AG09309 (cell line): Measurements from ENCODE around the gene BLCAP.

Source experiments
- DNase-seq: peaks from one replicate; pipeline ENCODE4 v3.0.0-alpha.2; 2010; ENCODE audit warnings: low read depth
- H3K4me3 ChIP-seq: 2 replicates; pipeline ENCODE4 v1.5.1; 2011; ENCODE audit warnings: mild to moderate bottlenecking, low read depth, low read length, moderate library complexity; ENCODE audit not compliant: control insufficient read depth
- CTCF ChIP-seq: IDR thresholded peaks from 2 replicates; pipeline ENCODE4 v1.5.1; 2011; ENCODE audit warnings: mild to moderate bottlenecking, low read depth, low read length, inconsistent platforms; ENCODE audit not compliant: insufficient read depth, control insufficient read depth; ENCODE audit errors: missing control alignments

BLCAP gene

GRCh38 chr20:37524859-37525708 lies 2.6 kb downstream of the BLCAP start:
- DNase-seq, result no peak
- no peak for TF ChIP-seq CTCF
- H3K4me3 ChIP-seq, result no peak overlapping the region

- H3K4me3 ChIP-seq, result no peak overlapping the region
- TF ChIP-seq CTCF, result no peak
- no peak for DNase-seq
These were observed 3.6 kb downstream of the BLCAP start for GRCh38 chr20:37523911-37524700.

GRCh38 chr20:37523012-37523391 lies 4.7 kb downstream of the BLCAP start:
- TF ChIP-seq CTCF, result no peak
- H3K4me3 ChIP-seq, result no peak overlapping the region
- no peak for DNase-seq

- no peak for DNase-seq
- no peak for TF ChIP-seq CTCF
- no peak overlapping the region for H3K4me3 ChIP-seq
These were observed 5.2 kb downstream of the BLCAP start for GRCh38 chr20:37522260-37523011.

GRCh38 chr20:37521061-37521771 lies 6.5 kb downstream of the BLCAP start, which contains the start of gene NNAT:
NNAT (plus strand) TSS chr20:37521250; CDS start chr20:37521332, 82 bp downstream.
- no peak for DNase-seq
- no peak within 1 kb of the TSS for H3K4me3 ChIP-seq
- TF ChIP-seq CTCF, result no peak
